ENCODE results near the gene PDHB.
"Not testable (repeated sequence)": the region's sequence is repeated elsewhere in the genome, so short reads cannot be mapped to it uniquely, and the experiment has no call there.

PDHB gene

GRCh38 chr3:58437276-58437675, 3.6 kb upstream of the PDHB start:
- not testable (repeated sequence) for DNase-seq (ENCODE audit: low spot score)

- DNase-seq (ENCODE audit: low spot score): no peak
Observed at GRCh38 chr3:58434990-58435389, 1.4 kb upstream of the PDHB start.

- no peak for DNase-seq (ENCODE audit: low spot score)
Observed at GRCh38 chr3:58434511-58434910, 879 bp upstream of the PDHB start.

- no peak for DNase-seq (ENCODE audit: low spot score)
Observed at GRCh38 chr3:58434168-58434504, 504 bp upstream of the PDHB start.

GRCh38 chr3:58432905-58433304, 727 bp downstream of the PDHB start:
- no peak for DNase-seq (ENCODE audit: low spot score)

GRCh38 chr3:58429657-58430056, 4.0 kb downstream of the PDHB start:
- no peak for DNase-seq (ENCODE audit: low spot score)

GRCh38 chr3:58427661-58428361, 5.8 kb downstream of the PDHB start:
- DNase-seq (ENCODE audit: low spot score): no peak

- DNase-seq (ENCODE audit: low spot score): no peak
Observed at GRCh38 chr3:58425782-58426181, 7.8 kb downstream of the PDHB start.

GRCh38 chr3:58424613-58425012, 9.0 kb downstream of the PDHB start:
- DNase-seq (ENCODE audit: low spot score): no peak

GRCh38 chr3:58422756-58423325, 10.8 kb downstream of the PDHB start:
- no peak for DNase-seq (ENCODE audit: low spot score)

- no peak for DNase-seq (ENCODE audit: low spot score)
Observed at GRCh38 chr3:58421004-58421403, 12.6 kb downstream of the PDHB start.

GRCh38 chr3:58419780-58420507, 13.7 kb downstream of the PDHB start:
- DNase-seq (ENCODE audit: low spot score): no peak

- DNase-seq (ENCODE audit: low spot score): no peak
Observed at GRCh38 chr3:58418227-58418626, 15.4 kb downstream of the PDHB start.

GRCh38 chr3:58417075-58417474, 16.6 kb downstream of the PDHB start:
- no peak for DNase-seq (ENCODE audit: low spot score)

- no peak for DNase-seq (ENCODE audit: low spot score)
Observed at GRCh38 chr3:58416191-58416590, 17.4 kb downstream of the PDHB start.

GRCh38 chr3:58414538-58415197, 19.0 kb downstream of the PDHB start:
- no peak for DNase-seq (ENCODE audit: low spot score)

GRCh38 chr3:58411851-58412830, 21.5 kb downstream of the PDHB start:
- DNase-seq (ENCODE audit: low spot score): no peak

GRCh38 chr3:58411036-58411435, 22.6 kb downstream of the PDHB start:
- DNase-seq (ENCODE audit: low spot score): no peak

GRCh38 chr3:58409663-58410062, 24.0 kb downstream of the PDHB start:
- no peak for DNase-seq (ENCODE audit: low spot score)

GRCh38 chr3:58408906-58409305, 24.7 kb downstream of the PDHB start:
- DNase-seq (ENCODE audit: low spot score): no peak

- no peak for DNase-seq (ENCODE audit: low spot score)
Observed at GRCh38 chr3:58404396-58404795, 29.2 kb downstream of the PDHB start.

Data from left forelimb (tissue), 1 donor.